ENCODE data around the gene CNTN5.
"Not testable (repeated sequence)": the region's sequence is repeated elsewhere in the genome, so short reads cannot be mapped to it uniquely, and the experiment has no call there.

Gene CNTN5

DNA sequence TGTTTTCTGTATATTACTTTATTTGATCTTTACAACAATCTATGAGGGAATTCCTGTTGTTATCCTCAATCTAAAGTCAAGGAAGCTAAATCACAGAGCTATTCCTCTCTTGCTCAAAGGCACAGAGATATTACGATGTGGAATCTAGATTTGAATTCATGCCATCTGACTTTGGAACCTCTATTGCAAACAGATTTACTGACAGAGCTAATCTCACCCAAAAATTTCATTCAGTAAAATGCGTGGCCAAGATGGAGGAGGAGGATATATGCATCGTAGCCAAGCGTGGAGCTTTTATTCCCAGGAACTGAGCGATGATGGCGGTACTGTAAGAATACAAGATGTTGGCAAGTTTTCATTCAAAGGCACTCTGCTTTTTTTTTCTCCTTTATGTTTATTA is 791.8 kb downstream of the CNTN5 start:
- no peak for DNase-seq

DNA sequence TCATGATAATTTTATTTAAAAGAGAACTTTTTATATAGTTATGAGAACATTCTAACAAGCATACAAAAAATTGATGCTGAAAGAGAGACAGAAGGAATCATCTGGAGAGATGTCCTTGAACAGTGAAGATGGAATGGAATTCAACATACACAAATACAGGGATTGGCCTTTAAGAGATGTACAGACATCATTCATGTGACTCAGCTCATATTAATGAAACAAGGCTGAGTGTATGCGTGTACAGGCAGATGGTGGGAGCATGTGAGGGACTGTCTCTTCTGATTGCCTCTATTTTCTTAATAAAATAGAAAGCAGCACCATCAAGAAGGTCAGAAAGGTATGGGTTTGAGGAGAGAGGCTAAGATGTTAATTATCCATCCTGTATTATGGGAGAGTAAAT is 793.3 kb downstream of the CNTN5 start:
- DNase-seq, result no peak

DNA sequence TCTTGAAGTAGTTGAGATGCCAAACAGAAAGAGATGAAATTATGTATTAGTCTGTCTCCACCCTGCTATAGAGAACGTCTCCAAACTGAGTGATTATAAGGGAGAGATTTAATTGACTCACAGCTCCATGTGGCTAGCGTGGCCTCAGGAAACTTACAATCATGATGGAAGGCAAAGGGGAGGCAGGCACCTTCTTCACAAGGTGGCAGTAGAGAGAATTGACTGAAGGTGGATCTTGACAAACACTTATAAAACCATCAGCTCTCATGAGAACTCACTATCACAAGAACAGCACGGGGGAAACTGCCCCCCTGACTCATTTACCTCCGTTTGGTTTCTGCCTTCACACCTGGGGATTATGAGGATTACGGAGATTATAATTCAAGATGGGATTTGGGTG is 794.0 kb downstream of the CNTN5 start:
- DNase-seq, result no peak

DNA sequence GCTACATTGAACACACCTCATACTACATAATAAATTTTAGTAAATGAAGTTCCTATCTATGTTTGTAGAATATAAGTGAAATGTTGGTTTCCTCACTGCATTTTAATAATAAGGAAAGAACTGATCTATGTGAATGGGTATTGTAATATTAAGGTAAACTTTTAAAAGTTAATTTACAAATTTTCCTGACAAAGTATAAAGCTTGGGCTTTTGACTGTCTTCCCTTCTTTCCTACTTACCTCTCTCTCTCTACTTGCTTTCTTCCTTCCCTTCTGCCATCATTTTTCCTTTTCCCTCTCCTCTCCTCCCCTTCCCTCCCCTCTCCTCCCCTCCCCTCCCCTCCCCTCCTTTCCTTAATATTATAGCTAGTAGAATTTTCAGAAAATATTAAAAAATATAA is 798.2 kb downstream of the CNTN5 start:
- DNase-seq, result no peak

DNA sequence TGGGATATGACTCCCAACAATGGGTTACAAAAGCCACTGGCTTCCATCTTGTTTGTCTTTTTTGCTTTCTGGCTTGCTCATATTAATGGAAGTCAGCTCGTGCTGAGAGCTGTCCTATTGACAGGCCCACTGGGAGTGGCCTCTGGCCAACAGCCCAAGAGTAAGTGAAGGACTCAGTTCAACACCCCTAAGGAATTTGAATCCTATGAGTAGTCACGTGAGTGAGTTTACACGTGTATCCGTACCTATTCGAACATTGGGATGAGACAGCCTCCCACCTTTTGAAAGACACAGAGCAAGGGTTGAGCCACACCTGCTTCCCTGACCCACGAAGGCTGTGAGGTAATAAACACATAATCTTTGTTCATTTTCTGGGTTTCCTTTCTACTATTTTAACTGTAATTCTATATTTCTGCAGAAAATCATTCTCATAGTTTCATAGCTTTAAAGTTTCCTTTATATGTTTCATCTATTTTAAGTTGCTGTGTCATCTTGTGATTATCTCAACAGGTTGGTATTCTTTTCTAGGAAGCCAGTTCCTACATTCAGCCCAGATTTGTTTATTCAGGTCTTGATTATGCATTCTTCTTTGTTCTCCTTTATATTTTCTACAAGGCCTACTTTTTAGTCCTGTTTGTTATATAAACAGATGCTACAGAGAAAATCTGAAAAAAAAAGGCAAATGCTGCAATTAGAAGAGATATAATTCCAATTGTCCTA is 802.3 kb downstream of the CNTN5 start:
- DNase-seq, result no peak

DNA sequence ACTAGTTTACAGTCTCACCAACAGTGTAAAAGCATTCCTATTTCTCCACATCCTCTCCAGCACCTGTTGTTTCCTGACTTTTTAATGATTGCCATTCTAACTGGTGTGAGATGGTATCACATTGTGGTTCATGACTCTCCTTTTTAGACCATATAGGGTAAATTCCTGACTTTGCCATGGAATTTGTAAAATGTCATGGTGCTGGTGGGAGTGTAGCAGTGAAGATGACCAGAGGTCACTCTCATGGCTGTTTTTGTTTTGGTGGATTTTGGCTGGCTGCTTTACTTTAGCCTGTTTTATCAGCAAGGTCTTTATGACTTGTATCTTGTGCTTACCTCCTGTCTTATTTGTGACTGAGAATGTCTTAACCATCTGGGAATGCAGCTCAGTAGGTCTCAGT is 816.0 kb downstream of the CNTN5 start:
- not testable (repeated sequence) for DNase-seq

DNA sequence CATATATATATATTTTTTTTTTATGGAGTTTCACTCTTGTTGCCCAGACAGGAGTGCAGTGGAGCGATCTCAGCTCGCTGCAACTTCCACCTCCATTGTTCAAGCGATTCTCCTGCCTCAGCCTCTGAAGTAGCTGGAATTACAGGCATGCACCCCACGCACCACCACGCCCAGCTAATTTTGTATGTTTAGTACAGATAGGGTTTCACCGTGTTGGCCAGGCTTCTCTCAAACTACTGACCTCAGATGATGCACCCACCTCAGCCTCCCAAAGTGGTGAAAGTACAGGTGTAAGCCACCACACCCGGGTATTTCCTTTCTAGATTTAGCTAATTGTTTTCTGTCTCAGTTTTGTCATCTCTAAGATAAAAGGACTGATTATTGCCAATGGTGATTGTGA is 821.1 kb downstream of the CNTN5 start:
- no peak for DNase-seq

DNA sequence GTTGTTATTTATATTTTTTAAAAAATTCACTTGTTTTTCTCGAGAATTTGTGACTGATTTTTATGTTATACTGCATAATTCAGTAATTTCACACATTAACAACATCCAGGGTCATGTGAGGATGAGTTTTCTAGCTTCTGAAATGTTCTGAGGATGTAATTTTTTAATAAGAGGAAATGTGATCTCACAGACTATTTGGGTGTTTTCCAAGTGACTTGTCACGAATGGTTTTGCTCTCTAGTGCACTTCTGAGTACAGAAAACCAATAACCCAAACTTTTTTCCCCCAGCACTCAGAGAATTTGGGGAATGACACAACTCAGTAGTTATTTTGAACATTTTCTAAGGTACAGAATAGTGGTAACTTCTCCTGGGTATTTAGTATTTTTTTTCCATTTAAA is 845.2 kb downstream of the CNTN5 start:
- no peak for DNase-seq

DNA sequence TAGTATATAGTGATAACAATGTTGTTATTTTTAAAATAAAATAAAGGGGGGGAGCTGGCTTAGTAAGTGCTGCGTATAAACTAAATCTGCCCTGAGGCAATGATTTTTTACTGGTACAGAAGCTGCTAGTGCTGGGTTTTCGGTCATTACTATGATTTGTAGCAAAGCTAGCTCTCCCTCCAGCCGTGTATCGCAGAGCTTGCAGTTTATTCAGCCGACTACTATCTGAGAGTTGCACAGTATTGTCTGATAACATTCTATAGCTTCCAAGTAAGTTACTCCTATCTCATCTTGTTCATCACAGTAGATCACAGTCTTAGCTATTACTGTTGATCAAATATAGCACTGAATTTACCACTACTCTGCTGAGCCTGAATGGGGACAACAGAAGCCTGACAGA is 860.9 kb downstream of the CNTN5 start:
- DNase-seq, result no peak

DNA sequence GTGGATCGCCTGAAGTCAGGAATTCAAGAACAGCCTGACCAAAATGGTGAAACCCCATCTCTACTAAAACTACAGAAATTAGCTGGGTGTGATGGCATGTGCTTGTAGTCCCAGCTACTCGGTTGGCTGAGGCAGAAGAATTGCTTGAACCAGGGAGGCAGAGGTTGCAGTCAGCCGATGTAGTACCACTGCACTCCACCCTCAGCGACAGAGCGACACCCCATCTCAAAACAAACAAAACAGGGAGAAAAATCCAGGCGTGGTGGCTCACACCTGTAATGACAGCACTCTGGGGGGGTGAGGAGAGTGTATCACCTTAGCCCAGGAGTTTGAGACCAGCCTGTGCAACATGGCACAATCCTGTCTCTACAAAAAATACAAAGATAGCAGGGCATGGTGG is 864.0 kb downstream of the CNTN5 start:
- DNase-seq, result no peak

DNA sequence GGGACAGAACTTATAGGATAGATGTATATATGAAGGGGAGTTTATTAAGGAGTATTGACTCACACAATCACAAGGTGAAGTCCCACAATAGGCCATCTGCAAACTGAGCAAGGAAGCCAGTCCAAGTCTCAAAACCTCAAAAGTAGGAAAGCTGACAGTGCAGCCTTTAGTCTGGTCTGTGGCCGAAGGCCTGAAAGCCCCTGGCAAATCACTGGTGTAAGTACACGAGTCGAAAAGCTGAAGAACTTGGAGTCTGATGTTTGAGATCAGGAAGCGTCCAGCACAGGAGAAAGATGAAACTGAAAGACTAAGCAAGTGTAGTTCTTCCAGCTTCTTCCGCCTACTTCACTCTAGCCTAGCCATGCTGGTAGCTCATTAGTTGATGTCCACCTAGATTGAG is 866.7 kb downstream of the CNTN5 start:
- DNase-seq, result no peak

DNA sequence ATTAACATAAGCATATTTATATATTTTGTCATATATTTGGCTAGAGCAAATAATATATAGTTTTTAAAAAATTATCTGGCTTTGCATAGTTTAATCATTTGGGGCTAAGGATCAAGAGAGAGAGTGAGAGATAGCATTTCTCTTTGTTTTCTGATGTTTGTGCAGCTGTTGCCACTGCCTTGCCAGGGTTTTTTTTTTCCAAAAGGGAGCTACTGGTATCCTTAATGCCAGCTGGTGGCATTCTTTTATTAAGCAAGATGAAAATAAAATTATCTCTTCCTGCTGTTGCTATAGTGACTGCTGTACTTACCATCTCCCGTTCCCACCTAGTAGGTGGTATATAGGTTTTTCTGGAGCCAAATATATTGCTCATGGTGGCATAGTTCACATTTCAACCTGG is 873.1 kb downstream of the CNTN5 start:
- no peak for DNase-seq

DNA sequence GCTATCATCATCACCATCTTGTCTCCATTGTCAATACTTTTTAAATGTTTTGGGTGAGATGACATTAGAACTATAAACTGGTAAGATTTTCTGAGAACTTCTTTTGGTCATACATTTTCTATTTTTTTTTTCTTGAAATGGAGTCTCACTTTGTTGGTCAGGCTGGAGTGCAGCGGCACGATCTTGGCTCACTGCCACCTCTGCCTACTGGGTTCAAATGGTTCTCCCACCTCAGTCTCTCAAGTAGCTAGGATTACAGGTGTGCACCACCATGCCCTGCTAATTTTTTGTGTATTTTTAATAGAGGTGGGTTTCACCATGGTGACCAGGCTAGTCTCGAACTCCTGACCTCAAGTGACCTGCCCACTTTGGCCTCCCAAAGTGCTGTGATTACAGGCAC is 880.4 kb downstream of the CNTN5 start:
- no peak for DNase-seq

DNA sequence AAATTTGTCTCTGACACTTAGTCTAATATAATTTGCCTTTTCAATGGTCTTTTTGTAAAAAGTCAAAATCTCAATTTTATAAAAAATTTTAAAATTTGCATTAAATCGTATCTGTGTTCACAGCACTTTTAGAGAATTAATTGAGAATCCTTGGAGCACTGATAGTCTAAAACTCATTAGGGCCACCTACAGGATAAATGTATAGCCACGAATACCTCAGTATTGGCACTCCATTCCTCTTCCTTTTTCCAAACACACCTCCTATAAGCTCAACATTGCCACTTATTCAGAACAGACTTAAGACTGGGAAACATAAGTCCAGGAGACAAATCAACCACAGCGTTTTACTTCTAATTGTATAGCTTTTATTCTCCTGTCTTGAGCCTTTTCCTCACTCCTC is 890.4 kb downstream of the CNTN5 start:
- no peak for DNase-seq

DNA sequence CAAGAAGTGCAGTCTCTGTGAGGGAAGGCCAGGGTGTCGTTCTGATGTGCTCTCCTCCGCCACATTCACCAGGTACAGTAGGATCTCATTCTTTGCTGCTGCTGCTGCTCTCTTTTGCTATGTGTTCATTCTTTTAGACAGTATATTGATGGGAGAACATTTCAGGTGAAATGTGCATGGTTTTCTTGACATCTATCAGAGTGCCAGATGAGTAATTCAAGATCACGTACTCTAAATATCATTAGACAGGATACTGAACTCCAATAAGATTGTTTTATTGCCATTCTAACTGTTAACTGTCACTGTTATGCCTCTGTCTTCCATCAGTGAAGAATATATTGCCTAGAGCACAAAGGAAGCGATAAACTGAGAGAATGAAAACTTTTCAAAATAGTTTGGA is 895.3 kb downstream of the CNTN5 start:
- DNase-seq, result no peak

DNA sequence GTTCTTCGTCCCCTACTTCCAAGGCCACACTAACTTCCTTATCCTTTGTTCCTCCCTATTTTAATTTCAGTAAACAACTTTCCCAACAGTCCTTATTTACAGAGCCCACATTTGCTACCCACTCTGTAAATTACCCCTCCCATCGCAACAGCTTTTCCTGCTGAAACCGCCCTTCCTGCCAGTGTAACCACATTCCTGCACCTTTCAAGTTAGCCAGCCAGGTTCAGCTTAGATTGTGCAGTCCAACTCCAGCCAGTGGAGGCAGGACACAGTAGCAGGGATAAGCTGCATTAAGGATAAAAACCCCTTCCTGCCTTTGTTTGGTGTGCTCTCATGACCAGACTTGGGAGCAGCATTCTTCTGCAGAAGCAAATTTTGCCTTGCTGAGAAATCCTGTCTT is 898.0 kb downstream of the CNTN5 start:
- no peak for DNase-seq

DNA sequence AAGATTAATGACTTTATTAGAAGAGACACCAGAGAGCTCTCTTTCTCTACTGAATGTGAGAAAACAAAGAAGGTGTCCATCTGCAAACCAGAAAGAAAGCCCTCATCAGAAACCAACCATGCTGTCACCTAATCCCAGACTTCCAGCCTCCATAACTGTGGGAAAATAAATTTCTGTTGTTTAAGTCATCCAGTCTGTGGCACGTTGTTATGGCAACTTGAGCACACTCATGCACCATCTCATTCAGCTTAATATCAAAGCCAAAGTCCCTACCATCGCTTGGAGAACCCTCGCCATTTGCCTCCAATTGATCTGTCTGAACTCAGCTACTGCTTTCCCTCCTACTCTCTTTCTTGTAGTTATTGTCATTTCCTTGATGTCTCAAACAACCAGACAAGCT is 900.2 kb downstream of the CNTN5 start:
- DNase-seq, result no peak

DNA sequence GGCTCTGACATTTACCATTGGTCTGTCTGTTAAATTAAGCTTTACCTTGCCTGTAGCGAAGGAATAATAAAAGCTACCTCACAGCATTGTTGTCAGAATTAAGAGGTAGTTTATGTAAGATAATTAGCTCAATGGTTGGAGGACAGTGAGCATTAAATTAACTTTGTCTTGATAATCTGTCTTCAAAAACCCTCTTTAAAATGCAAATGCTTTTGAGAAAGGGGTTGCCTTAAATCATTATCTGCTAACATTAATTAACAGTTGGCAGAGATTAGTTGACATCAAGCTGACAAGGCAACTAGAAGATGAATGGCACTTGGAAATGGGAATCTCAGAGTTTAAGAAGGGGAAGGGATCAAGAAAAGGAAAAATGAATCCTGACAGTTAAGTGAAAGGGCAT is 905.2 kb downstream of the CNTN5 start:
- no peak for DNase-seq

DNA sequence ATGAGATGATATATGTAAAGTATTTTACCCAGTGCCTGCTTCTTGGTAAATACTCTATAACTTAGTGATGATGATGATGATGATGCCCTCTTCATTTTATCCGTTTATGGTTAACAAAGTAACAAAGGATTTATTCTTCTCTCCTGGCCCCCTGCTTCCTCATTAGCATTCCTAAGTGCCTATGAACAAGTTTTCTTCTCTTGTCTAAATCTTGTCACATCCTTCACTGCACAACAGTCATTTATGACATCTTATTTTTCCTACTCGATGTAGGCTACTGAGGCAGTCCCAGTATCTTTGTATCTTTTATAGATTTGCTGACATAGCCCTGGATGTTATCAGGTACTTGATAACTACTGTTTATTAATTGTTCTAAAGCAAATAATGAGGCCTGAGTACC is 911.9 kb downstream of the CNTN5 start:
- no peak for DNase-seq

DNA sequence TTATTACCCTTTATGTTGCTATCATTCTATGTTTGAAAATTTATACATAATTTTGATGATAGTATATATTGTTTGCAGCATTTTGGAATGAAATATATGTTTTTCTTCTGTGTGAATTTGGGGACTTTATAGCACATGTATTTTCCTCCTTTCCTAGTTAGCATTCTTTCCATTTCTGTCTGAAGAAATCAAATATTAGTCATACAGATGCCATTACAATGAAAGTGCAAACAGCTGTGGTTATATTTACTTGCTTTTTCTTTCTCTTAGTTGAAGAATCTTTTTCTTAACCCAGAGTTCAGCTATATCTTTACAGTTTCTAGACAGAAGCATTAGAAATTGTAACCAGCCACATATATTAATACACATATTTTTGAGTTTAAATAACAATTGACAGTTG is 913.3 kb downstream of the CNTN5 start:
- no peak for DNase-seq

DNA sequence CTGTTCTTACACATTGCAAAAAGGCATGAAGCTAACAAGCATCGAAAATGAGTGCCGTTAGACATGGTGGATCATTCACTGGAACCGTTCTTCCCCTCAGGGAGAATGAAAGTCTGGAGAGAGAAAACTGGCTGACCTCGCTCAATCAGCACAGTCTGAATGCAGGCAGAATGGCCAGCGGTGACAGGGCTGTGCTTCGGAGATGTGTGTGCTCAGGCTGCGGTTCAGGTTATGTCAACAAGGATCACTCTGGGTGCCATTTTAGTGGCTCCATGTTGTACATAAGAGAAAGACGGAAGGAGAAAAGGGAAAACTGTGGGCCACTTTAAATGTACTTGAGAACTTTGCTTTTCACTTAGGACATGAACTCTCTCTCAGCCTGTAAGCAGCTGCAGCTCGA is 916.6 kb downstream of the CNTN5 start:
- DNase-seq, result no peak

DNA sequence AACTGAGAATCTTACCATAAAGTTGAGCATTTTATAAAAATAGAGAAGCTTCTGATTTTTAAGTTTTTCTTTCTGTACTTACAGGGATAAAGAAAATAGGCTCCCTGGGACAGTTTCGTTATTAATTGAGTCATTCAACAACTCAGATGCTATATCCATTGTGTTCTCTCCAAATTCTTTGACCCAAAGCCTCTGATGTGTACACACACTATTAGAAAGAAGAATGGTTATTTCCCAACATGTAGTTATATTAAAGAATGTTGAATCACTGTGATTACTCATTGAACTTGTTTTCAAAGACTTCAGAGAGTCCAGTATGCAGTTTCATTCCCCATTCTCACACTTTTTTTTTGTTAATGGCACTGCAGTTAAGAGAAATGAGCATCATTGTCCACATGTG is 932.1 kb downstream of the CNTN5 start:
- no peak for DNase-seq

DNA sequence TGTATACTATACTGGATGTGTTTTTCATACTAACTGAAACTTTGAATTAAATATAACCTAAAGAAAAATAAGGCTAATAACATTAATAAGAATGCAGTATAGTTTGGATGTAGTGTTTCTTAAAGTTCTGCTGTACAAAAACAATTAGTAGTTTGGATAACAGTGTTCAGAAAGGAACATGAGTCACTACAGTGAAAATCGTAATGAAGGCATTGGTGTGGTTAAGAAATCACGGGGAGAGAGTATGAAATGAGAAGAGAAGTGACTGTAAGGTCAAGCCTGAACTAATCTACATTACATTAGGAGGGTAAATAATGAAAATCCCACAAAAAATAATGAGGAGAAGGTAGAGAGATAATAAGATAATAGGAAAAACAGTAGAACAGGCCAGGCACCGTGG is 939.8 kb downstream of the CNTN5 start:
- DNase-seq, result no peak

DNA sequence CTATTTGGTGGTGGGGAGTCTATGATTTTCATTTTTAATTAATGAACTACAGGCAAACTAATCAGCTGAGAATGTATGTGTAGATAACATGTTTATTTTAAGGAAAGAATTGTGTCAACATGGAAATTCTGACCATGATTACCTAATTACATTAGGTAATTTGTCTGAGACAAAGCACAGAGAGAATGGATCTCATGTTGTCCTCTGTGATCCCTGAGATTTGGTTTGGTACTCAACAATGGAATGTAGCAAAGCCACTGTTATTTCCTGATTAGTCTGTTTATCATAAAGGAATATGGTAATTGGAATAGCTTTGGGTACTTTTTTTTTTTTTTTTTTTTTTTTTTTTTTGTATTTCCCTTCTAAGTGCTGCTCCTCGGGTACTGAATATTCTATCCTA is 947.6 kb downstream of the CNTN5 start:
- no peak for DNase-seq

DNA sequence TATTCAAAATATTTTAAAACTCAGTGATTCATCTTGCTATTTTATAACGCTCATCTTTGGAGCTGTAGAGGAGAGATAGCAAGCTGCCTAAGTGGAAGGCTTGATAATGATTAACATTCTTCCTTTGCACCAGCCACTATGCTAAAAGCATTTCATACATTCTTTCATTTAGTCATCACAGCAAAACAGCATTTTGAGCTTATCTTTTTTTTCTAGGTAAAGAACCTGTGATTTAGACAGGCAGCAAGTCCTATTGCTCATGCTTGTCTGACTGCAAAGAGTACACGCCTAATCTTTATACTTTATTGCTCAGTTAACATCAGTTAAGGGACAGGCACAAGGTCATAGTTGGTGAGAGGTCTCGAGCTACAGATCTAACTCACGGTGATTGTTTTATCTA is 953.2 kb downstream of the CNTN5 start:
- DNase-seq, result no peak

DNA sequence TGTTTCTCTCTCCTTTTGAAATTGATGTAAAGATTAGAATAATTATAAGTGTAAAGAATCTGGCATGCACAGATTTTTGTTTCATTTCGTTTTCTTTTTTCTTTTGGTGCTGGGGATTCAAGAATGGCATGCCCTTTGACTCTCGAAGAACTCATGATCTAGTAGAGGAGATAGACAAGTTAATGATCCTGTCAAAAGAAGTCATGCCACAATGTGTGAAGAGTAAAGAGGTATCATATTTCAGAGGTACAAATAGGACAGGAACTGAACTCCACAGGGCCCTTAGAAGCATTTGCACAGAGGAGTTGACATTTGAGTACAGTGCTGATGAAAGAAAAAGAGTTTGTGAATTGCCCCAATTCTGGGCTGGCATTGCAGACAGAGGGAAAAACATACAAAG is 958.3 kb downstream of the CNTN5 start:
- no peak for DNase-seq

Data from DMS79 treated with DMSO at 0.1 percent for 48 hours (cell line).